HG02970 (cell line): ENCODE measurements around the gene ST7.
"Not testable (repeated sequence)": the region's sequence is repeated elsewhere in the genome, so short reads cannot be mapped to it uniquely, and the experiment has no call there.

Source experiments
- ATAC-seq: cut with Tn5 transposase; IDR thresholded peaks from one replicate; pipeline ENCODE4 v1.9.1; 2021; ENCODE audit warnings: mild to moderate bottlenecking, moderate library complexity, moderate number of reproducible peaks; ENCODE audit not compliant: unreplicated experiment, low FRiP score

ST7 gene

GRCh38 chr7:117241088-117241487 lies 287.8 kb downstream of the ST7 start:
- no peak for ATAC-seq

GRCh38 chr7:117243390-117243789 lies 290.1 kb downstream of the ST7 start:
- ATAC-seq, result no peak

- ATAC-seq, result not testable (repeated sequence)
Observed at GRCh38 chr7:117245703-117246102, 292.4 kb downstream of the ST7 start.

GRCh38 chr7:117247809-117248208 lies 294.5 kb downstream of the ST7 start:
- no peak for ATAC-seq

- no peak for ATAC-seq
Observed at GRCh38 chr7:117248829-117249228, 295.5 kb downstream of the ST7 start.

- no peak for ATAC-seq
Observed at GRCh38 chr7:117249696-117250095, 296.4 kb downstream of the ST7 start.

GRCh38 chr7:117250245-117250644 lies 296.9 kb downstream of the ST7 start:
- no peak for ATAC-seq

- no peak for ATAC-seq
Observed at GRCh38 chr7:117250801-117251200, 297.5 kb downstream of the ST7 start.

- no peak for ATAC-seq
Observed at GRCh38 chr7:117251687-117252086, 298.4 kb downstream of the ST7 start.

GRCh38 chr7:117259615-117260014 lies 306.3 kb downstream of the ST7 start:
- ATAC-seq, result no peak

GRCh38 chr7:117262546-117262945 lies 309.2 kb downstream of the ST7 start:
- ATAC-seq, result no peak

- ATAC-seq, result no peak
Observed at GRCh38 chr7:117264716-117265115, 311.4 kb downstream of the ST7 start.

- ATAC-seq, result no peak
Observed at GRCh38 chr7:117269417-117269816, 316.1 kb downstream of the ST7 start.

GRCh38 chr7:117269886-117270285 lies 316.6 kb downstream of the ST7 start:
- no peak for ATAC-seq

- no peak for ATAC-seq
Observed at GRCh38 chr7:117270371-117270770, 317.1 kb downstream of the ST7 start.

- ATAC-seq, result no peak
Observed at GRCh38 chr7:117271566-117271965, 318.3 kb downstream of the ST7 start.

- ATAC-seq, result no peak
Observed at GRCh38 chr7:117272017-117272759, 318.9 kb downstream of the ST7 start.

GRCh38 chr7:117273325-117273724 lies 320.0 kb downstream of the ST7 start:
- ATAC-seq, result no peak

GRCh38 chr7:117273814-117274225 lies 320.5 kb downstream of the ST7 start:
- ATAC-seq, result no peak

- no peak for ATAC-seq
Observed at GRCh38 chr7:117274951-117275350, 321.6 kb downstream of the ST7 start.

- no peak for ATAC-seq
Observed at GRCh38 chr7:117277576-117277975, 324.3 kb downstream of the ST7 start.

- ATAC-seq, result no peak
Observed at GRCh38 chr7:117278040-117278439, 324.7 kb downstream of the ST7 start.

GRCh38 chr7:117279203-117279602 lies 325.9 kb downstream of the ST7 start:
- no peak for ATAC-seq
